GM19395 (cell line): ENCODE data around the gene RAPGEF3.
A peak's percentile ranks its signal among the peaks of the same experiment; 100 is the strongest.

Experiments
- ATAC-seq: cut with Tn5 transposase; IDR thresholded peaks from one replicate; pipeline ENCODE4 v1.9.1; 2021; ENCODE audit warnings: mild to moderate bottlenecking, moderate library complexity; ENCODE audit not compliant: unreplicated experiment

The RAPGEF3 gene

GRCh38 chr12:47777151-47777550 lies 18.5 kb upstream of the RAPGEF3 start:
- no peak for ATAC-seq

- ATAC-seq, result no peak
Observed at GRCh38 chr12:47776471-47777143, 17.9 kb upstream of the RAPGEF3 start.

- ATAC-seq, result no peak
Observed at GRCh38 chr12:47775100-47775911, 16.6 kb upstream of the RAPGEF3 start.

GRCh38 chr12:47774663-47775062 lies 16.0 kb upstream of the RAPGEF3 start:
- ATAC-seq, result no peak

GRCh38 chr12:47773858-47774580 lies 15.3 kb upstream of the RAPGEF3 start:
- ATAC-seq, result no peak

- peak; percentile 83 for ATAC-seq
Observed at GRCh38 chr12:47773062-47773857, 14.6 kb upstream of the RAPGEF3 start, which contains the start of gene SLC48A1. Gene SLC48A1, plus strand, starts transcription at chr12:47773238. Its CDS starts 67 bp downstream, at chr12:47773305.

- ATAC-seq, result no peak
Observed at GRCh38 chr12:47772738-47773061, 14.0 kb upstream of the RAPGEF3 start.

- ATAC-seq, result no peak
Observed at GRCh38 chr12:47772094-47772660, 13.5 kb upstream of the RAPGEF3 start.

GRCh38 chr12:47771304-47771703 lies 12.6 kb upstream of the RAPGEF3 start:
- no peak for ATAC-seq

GRCh38 chr12:47770086-47770726 lies 11.5 kb upstream of the RAPGEF3 start:
- no peak for ATAC-seq

- no peak for ATAC-seq
Observed at GRCh38 chr12:47769234-47770085, 10.8 kb upstream of the RAPGEF3 start.

- no peak for ATAC-seq
Observed at GRCh38 chr12:47768323-47768811, 9.7 kb upstream of the RAPGEF3 start.

- peak; percentile 61 for ATAC-seq
Observed at GRCh38 chr12:47767216-47767724, 8.6 kb upstream of the RAPGEF3 start.

GRCh38 chr12:47766502-47767215 lies 8.0 kb upstream of the RAPGEF3 start:
- ATAC-seq, result peak; percentile 11

GRCh38 chr12:47763481-47764346 lies 5.0 kb upstream of the RAPGEF3 start:
- no peak for ATAC-seq

- no peak for ATAC-seq
Observed at GRCh38 chr12:47762850-47763465, 4.3 kb upstream of the RAPGEF3 start.

- ATAC-seq, result no peak
Observed at GRCh38 chr12:47758584-47758833, 171 bp downstream of the RAPGEF3 start.
